Transverse colon (tissue), 4 donors: Measurements from ENCODE around the gene TLR6. TPM values are rescaled to one million over a fixed set of nuclear protein-coding genes. Genes with fewer than 3 reads are reported as not detected.

Experiments used
- DNase-seq: peaks from one replicate; pipeline ENCODE4 v3.0.0-alpha.2; 2019
- H3K27ac ChIP-seq, 4 donors: fragments of 200-600 bp; sonication (generic); 2 replicates each; pipeline ENCODE4 v1.5.1; 2016 to 2018; ENCODE audit warnings: inconsistent platforms in 4 of 4
- H3K27me3 ChIP-seq: fragments of 200-600 bp; sonication (generic); 2 replicates; pipeline ENCODE4 v1.5.1; 2017; ENCODE audit warnings: inconsistent platforms
- H3K36me3 ChIP-seq, 4 donors: fragments of 200-600 bp; sonication (generic); 2 replicates each; pipeline ENCODE4 v1.5.1; 2017 to 2019; ENCODE audit warnings: inconsistent platforms in 4 of 4
- H3K4me1 ChIP-seq, 4 donors: fragments of 200-600 bp; sonication (generic); 2 replicates each; pipeline ENCODE4 v1.5.1; 2017 to 2020; ENCODE audit warnings: inconsistent platforms in 4 of 4
- H3K4me3 ChIP-seq, 4 donors: fragments of 200-600 bp; sonication (generic); 1 replicate in 1 of 4; 2 replicates in 3 of 4; pipeline versions ENCODE4 v1.5.1 to v1.6.1; 2017 to 2019; ENCODE audit warnings: inconsistent platforms in 4 of 4
- H3K9me3 ChIP-seq, 2 donors: fragments of 200-600 bp; sonication (generic); 2 replicates each; pipeline ENCODE4 v1.5.1; 2017 to 2019; ENCODE audit warnings: inconsistent platforms in 2 of 2
- CTCF ChIP-seq, 5 experiments: fragments of 200-600 bp in 3 of 5; fragments of 450-650 bp in 2 of 5; sonication (generic) in 3 of 5; IDR thresholded peaks; 1 replicate in 2 of 5; 2 replicates in 3 of 5; pipeline ENCODE4 v1.5.1; 2016 to 2017; ENCODE audit warnings: antibody characterized with exemption in 5 of 5, inconsistent platforms in 3 of 5, mild to moderate bottlenecking in 2 of 5, moderate library complexity in 1 of 5
- EP300 ChIP-seq: sonication (generic); formaldehyde crosslinking; IDR thresholded peaks from one replicate; pipeline ENCODE4 v1.6.1; 2017; ENCODE audit warnings: antibody characterized with exemption, low read depth
- POLR2A ChIP-seq: fragments of 450-650 bp; IDR thresholded peaks from one replicate; pipeline ENCODE4 v1.6.1; 2016; ENCODE audit warnings: antibody characterized with exemption, mild to moderate bottlenecking, moderate library complexity
- POLR2AphosphoS5 ChIP-seq, 3 donors: sonication (generic); formaldehyde crosslinking; IDR thresholded peaks; one replicate each; pipeline ENCODE4 v1.6.1; 2016; ENCODE audit warnings: antibody characterized with exemption in 3 of 3
- WGBS, 2 donors: methylation state at CpG; one replicate each; pipeline ENCODE4 v1.1.5; 2018; ENCODE audit warnings: low coverage in 1 of 2; 5-methylcytosine and 5-hydroxymethylcytosine counted together
- in situ Hi-C, 4 donors: fragments of 200-750 bp; cut with MboI; loops; one replicate each; pipeline versions ENCODE4 v1.15.0 to v1.15.1; 2017; ENCODE audit warnings: low sequenced_read_pairs in 3 of 4, low pct_ligation_motif_present in 1 of 4, low pct_unique_long_range_greater_than_20kb in 1 of 4
- intact Hi-C: fragments of 100-400 bp; cut with DNase I; formaldehyde crosslinking; loops from one replicate; pipeline ENCODE4 v1.15.1; 2023; ENCODE audit warnings: low total_unique reads
- total RNA-seq, 4 donors: library from RNA; depleted of rRNA; stranded (reverse); fragments of >200 nt; gene quantifications; one replicate each; pipeline ENCODE4 v1.1.0, GENCODE V29; 2016

Gene TLR6
- total RNA-seq, 4 donors from 2014 or later, result 1.6 to 5.9 (median 3.3) TPM

- in situ Hi-C loops, result loop anchor here in 1 of 4 donors (25.0 kb wide), 1 partner anchor 553 kb away; no protein-coding TSS in a partner anchor
Observed at GRCh38 chr4:38884254-38884653, 27.6 kb upstream of the TLR6 start.

GRCh38 chr4:38876636-38877035 lies 20.0 kb upstream of the TLR6 start:
- no peaks in the 10 kb centered on the region for H3K9me3 ChIP-seq
- intact Hi-C loops, result no loop called here
- H3K36me3 ChIP-seq, result peaks cover 0 to 13% (median 0%) of the 10 kb centered on the region in 4 donors

More at GRCh38 chr4:38884254-38884653, 27.6 kb upstream of the TLR6 start:
- TF ChIP-seq POLR2A, result no peak
- no peak for TF ChIP-seq POLR2AphosphoS5 (IDR thresholded peaks at IDR 0.05)
- no peak for TF ChIP-seq EP300
- TF ChIP-seq CTCF (IDR thresholded peaks at IDR 0.05), result no peak
- 98 to 100% methylated on average over 3 to 4 of the region's 4 CpGs for WGBS, 2 donors
- Histone ChIP-seq H3K4me3 (no peak overlapping the region), H3K36me3 (peaks cover 0 to 14% (median 5%) of the 10 kb centered on the region in 4 donors), H3K27me3 (no peaks in the 10 kb centered on the region), H3K9me3 (no peaks in the 10 kb centered on the region), H3K27ac (no peak overlapping the region), H3K4me1 (peaks cover 0 to 10% (median 7%) of the 10 kb centered on the region in 4 donors)
- DNase-seq, result no peak
- intact Hi-C loops, result no loop called here

GRCh38 chr4:38873290-38873944 lies 16.8 kb upstream of the TLR6 start:
- TF ChIP-seq CTCF (IDR thresholded peaks at IDR 0.05) (no peak), POLR2AphosphoS5 (IDR thresholded peaks at IDR 0.05) (no peak), EP300 (no peak), POLR2A (no peak)
- Histone ChIP-seq H3K9me3 (no peaks in the 10 kb centered on the region), H3K36me3 (no peaks in the 10 kb centered on the region), H3K4me1 (peaks cover 14 to 52% (median 37%) of the 10 kb centered on the region in 4 donors), H3K27ac (peak overlapping the region; percentile 93 to 98 (median 97)), H3K27me3 (no peaks in the 10 kb centered on the region), H3K4me3 (no peak overlapping the region)
- no peak for DNase-seq
- intact Hi-C loops, result no loop called here
- in situ Hi-C loops, result no loop called here
- 63 to 89% methylated on average over 3 to 5 of the region's 5 CpGs for WGBS, 2 donors

More at GRCh38 chr4:38876636-38877035, 20.0 kb upstream of the TLR6 start:
- Histone ChIP-seq H3K27ac (no peak overlapping the region), H3K4me1 (peaks cover 11 to 30% (median 21%) of the 10 kb centered on the region in 4 donors), H3K27me3 (no peaks in the 10 kb centered on the region), H3K4me3 (no peak overlapping the region)
- no peak for DNase-seq
- TF ChIP-seq POLR2A (no peak), EP300 (no peak)
- WGBS, 2 donors, result 91 to 100% methylated on average over 1 to 2 of the region's 2 CpGs
- in situ Hi-C loops, result loop anchor here in 1 of 4 donors (25.0 kb wide), 1 partner anchor 561 kb away; no protein-coding TSS in a partner anchor

- DNase-seq, result peak; percentile 50
- WGBS, 2 donors, result 35 to 39% methylated on average over 4 to 5 of the region's 5 CpGs
- TF ChIP-seq POLR2A (no peak), EP300 (peak; percentile 13), POLR2AphosphoS5 (IDR thresholded peaks at IDR 0.05) (peak; percentile 36 to 69 (median 62)), CTCF (IDR thresholded peaks at IDR 0.05) (no peak)
- Histone ChIP-seq H3K9me3 (no peaks in the 10 kb centered on the region), H3K4me1 (peaks cover 14 to 53% (median 38%) of the 10 kb centered on the region in 4 donors), H3K36me3 (no peaks in the 10 kb centered on the region), H3K27me3 (no peaks in the 10 kb centered on the region), H3K27ac (peak overlapping the region; percentile 93 to 98 (median 97)), H3K4me3 (no peak overlapping the region)
- in situ Hi-C loops, result no loop called here
- intact Hi-C loops, result no loop called here
Observed at GRCh38 chr4:38872620-38873019, 16.0 kb upstream of the TLR6 start.
